HG03103 (cell line): ENCODE measurements around the gene FFAR3.

Source experiments
- ATAC-seq: cut with Tn5 transposase; IDR thresholded peaks from one replicate; pipeline ENCODE4 v1.9.1; 2021; ENCODE audit warnings: low read depth; ENCODE audit not compliant: unreplicated experiment

The FFAR3 gene

GRCh38 chr19:35357867-35358573 is at the start of gene FFAR3:
TSS of gene FFAR3 (plus strand) at chr19:35358460. CDS start at chr19:35358891, 431 bp downstream.
- ATAC-seq, result no peak

- ATAC-seq, result no peak
These were observed 49.4 kb upstream of the FFAR3 start for GRCh38 chr19:35308910-35309309.

GRCh38 chr19:35309481-35310279 is 48.6 kb upstream of the FFAR3 start:
- no peak for ATAC-seq

GRCh38 chr19:35310331-35310730 is 47.9 kb upstream of the FFAR3 start:
- ATAC-seq, result no peak

GRCh38 chr19:35310811-35311465 is 47.3 kb upstream of the FFAR3 start:
- ATAC-seq, result no peak

- no peak for ATAC-seq
These were observed 46.2 kb upstream of the FFAR3 start for GRCh38 chr19:35311901-35312665.

- ATAC-seq, result no peak
These were observed 44.7 kb upstream of the FFAR3 start for GRCh38 chr19:35313587-35313986.

GRCh38 chr19:35314031-35314430 is 44.2 kb upstream of the FFAR3 start:
- ATAC-seq, result no peak

GRCh38 chr19:35314858-35315470 is 43.3 kb upstream of the FFAR3 start:
- no peak for ATAC-seq

GRCh38 chr19:35315883-35316282 is 42.4 kb upstream of the FFAR3 start:
- no peak for ATAC-seq

- no peak for ATAC-seq
These were observed 41.7 kb upstream of the FFAR3 start for GRCh38 chr19:35316560-35316959.

- no peak for ATAC-seq
These were observed 40.7 kb upstream of the FFAR3 start for GRCh38 chr19:35317464-35318043.

- no peak for ATAC-seq
These were observed 39.4 kb upstream of the FFAR3 start for GRCh38 chr19:35318679-35319448.

GRCh38 chr19:35320065-35320713 is 38.1 kb upstream of the FFAR3 start:
- ATAC-seq, result no peak

- ATAC-seq, result no peak
These were observed 37.0 kb upstream of the FFAR3 start for GRCh38 chr19:35321291-35321690.

- no peak for ATAC-seq
These were observed 36.2 kb upstream of the FFAR3 start for GRCh38 chr19:35322014-35322413.

- ATAC-seq, result no peak
These were observed 30.6 kb upstream of the FFAR3 start for GRCh38 chr19:35327642-35328041.

GRCh38 chr19:35328851-35329285 is 29.4 kb upstream of the FFAR3 start, which contains the start of gene CD22:
TSS of gene CD22 (plus strand) at chr19:35329187. CDS start at chr19:35332041, 2,854 bp downstream.
- no peak for ATAC-seq
